ENCODE results near the gene HLA-F.

HLA-F gene

DNA sequence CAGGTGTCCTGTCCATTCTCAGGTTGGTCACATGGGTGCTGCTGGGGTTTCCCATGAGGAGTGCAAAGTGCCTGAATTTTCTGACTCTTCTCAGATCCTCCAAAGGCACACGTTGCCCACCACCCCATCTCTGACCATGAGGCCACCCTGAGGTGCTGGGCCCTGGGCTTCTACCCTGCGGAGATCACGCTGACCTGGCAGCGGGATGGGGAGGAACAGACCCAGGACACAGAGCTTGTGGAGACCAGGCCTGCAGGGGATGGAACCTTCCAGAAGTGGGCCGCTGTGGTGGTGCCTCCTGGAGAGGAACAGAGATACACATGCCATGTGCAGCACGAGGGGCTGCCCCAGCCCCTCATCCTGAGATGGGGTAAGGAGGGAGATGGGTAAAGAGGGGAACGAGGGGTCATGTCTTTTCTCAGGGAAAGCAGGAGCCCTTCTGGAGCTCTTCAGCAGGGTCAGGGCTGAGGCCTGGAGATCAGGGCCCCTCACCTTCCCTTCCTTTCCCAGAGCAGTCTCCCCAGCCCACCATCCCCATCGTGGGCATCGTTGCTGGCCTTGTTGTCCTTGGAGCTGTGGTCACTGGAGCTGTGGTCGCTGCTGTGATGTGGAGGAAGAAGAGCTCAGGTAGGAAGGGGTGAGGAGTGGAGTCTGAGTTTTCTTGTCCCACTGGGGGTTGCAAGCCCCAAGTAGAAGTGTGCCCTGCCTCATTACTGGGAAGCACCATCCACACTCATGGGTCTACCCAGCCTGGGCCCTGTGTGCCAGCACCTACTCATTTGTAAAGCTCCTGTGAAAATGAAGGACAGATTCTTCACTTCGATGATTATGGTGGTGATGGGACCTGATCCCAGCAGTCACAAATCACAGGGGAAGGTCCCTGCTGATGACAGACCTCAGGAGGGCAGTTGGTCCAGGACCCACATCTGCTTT, 2.0 kb downstream of the HLA-F start:
- DNase-seq: no peak

DNA sequence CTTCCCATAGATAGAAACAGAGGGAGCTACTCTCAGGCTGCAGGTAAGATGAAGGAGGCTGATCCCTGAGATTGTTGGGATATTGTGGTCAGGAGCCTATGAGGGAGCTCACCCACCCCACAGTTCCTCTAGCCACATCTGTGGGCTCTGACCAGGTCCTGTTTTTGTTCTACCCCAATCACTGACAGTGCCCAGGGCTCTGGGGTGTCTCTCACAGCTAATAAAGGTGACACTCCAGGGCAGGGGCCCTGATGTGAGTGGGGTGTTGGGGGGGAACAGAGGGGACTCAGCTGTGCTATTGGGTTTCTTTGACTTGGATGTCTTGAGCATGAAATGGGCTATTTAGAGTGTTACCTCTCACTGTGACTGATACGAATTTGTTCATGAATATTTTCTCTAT, 2.8 kb downstream of the HLA-F start:
- DNase-seq: no peak

DNA sequence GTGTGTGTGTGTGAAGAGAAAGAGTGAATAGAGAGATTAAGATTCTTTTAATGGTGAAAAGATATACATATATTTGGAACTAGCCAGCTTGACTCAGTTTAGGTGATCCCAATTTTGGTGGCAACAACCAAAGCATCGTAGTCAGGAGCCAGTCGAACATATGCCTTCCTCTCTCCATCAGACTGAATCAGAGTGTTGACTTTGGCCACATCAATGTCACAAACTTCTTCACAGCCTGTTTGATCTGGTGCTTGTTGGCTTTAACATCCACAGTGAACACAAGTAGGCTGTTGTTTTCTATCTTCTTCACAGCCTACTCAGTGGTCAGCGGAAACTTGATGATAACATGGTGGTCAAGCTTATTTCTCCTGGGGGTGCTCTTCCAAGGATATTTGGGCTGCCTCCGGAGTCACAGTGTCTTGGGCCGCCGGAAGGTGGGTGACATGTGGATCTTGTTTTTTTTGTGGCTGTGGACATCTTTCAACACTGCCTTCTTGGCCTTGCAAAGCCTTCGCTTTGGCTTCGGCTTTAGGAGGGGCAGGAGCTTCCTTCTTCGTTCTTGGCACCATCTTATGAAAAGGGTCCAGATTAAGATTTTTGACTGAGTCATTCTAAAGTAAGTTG, 3.4 kb downstream of the HLA-F start:
- DNase-seq: no peak

DNA sequence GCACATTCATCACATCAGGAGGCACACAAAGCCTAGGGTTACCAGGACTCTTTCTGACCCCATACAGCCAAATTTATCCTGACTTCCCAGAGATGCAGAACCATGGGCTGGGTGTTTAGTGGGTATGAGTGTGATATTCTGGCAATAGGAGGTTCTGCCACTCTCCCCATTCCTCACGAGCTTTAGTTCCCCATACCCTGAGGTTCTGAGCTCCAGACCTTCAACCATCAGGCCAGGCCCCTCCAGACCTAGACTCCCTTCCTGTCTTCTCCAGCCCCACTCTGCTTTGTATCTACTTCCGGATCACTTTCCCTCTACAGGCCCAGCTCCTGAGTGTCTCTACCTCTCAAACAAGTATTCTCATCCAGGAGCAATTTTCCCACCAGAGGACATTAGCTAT, 4.4 kb downstream of the HLA-F start:
- DNase-seq: no peak

DNA sequence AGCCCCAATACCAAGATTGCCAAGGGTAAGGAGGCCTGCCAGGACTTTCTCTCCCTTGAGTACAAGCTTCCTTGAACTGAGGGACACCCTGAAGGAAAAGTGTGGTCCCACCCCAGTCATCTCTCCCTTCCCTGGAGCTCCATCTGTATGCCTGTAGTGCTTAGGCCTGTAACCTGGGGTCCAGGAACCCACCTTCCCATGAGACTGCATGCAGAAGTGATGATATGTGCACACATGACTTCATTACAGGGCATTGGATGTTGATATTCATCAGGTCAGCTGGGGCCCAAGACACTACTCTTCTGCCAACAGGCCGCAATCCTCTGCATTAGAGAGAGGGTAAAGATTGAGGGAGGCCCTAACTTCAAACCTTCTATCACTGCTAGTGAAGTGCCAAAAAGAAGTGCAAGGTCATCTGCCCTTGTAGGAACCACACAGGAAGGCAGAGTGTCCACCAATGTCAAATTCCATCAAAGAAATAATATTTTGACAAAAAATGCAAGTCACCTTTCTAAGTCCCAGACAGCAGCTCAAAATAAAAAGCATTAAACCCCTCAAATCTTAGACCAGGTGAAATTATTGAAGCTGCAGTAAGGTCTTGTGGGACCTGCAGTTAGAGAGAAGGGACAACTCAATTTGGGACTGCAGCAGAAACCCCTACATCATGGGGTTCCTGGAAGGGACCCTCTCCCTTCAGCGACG, 5.1 kb downstream of the HLA-F start:
- no peak for DNase-seq

DNA sequence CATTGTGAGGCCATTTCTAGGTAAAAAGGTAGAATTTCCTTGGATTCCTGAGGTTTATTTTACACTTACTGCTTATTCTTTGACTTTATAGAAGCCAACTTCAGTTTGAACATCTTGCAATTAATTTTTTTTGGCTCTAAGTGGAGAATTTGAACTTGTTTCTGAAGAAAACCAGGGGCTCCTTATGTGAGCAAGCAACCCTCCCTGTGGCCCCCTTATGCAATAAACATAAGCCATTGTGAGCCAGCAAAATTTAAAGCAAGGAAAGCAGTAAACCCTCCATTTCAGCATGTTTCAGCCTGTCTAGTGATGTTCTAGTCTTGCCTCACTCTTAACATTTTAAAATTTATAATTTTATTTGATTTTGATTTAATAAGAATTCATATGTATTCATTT, 5.6 kb downstream of the HLA-F start:
- DNase-seq: no peak

DNA sequence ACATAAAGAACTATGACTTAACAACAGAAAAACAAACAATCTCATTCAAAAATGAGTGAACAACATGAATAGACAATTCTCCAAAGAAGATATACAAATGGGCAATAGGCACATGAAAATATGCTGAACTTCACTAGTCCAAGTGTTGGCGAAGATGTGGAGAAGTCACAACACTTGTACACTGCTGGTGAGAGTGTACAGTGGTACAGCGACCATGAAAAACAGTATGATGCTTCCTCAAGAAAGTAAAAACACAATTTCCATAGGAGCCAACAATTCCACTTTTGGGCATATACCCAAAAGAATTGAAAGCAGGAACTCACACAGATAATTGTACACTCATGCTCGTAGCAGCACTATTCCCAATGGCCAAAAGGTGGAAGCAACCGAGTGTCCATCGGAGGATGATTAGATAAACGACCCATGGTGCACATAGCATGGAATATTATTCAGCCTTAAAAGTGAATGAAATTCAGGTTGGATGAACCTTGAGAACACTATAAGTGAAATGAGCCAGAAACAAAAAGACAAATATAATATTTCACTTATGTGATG, 6.6 kb downstream of the HLA-F start:
- no peak for DNase-seq

DNA sequence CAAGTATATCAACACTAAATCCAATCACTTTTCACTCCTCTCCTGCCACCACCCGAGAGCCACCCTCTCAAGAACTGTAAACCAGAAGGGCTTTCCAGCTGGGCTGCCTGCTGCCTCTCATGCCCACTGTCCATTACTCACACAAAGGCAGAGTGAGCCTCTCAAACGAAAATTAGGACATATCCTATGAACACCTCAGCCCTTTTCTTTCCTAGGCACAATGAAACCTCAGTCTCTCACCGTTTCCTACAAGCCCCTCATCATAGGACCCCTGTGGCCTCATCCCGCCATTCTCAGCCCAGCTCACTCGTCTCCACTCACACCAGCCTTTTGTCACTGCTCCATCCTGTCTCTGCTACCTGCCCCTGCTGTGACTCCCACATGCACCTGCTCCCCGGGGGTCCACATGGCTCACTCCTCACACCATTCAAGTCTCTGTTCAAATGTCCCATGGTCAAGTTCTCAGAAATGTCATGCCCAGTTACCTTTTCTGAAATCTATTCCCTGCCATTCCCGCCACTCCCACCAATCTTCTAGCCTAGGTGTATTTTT, 7.4 kb downstream of the HLA-F start:
- DNase-seq: no peak

DNA sequence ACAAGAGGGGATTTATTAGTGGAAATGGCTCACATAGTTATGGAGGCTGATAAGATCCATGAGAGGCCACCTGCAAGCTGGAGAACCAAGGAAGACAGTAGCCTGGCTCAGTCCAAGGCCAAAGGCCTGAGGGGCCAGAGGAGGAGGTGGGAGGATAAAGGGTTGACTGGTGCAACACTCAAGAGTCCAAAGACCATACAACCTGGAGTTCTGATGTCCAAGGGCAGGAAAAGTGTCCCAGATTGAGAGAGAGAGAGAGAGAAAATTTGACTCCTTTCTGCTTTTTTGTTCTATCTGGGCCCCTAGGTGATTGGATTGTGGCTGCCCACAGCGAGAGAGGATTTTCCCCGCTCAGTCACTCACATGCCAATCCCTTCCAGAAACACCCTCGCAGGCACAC, 8.0 kb downstream of the HLA-F start:
- no peak for DNase-seq

DNA sequence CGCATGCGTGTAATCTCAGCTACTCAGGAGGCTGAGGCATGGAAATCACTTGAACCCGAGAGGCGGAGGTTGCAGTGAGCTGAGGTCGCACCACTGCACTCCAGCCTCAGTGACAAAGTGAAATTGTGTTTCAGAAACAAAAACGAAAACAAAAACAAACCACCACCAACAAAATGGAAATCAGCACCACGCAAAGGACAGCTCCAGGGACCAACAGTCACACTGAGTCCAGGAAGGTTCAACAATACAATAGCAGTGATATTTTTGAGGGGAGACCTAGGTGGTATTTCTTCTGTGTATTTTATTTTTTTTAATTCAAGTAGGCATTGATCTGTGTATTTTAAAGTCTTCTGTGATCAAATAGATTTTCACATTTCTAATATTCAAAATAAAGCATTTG, 9.8 kb downstream of the HLA-F start:
- no peak for DNase-seq

DNA sequence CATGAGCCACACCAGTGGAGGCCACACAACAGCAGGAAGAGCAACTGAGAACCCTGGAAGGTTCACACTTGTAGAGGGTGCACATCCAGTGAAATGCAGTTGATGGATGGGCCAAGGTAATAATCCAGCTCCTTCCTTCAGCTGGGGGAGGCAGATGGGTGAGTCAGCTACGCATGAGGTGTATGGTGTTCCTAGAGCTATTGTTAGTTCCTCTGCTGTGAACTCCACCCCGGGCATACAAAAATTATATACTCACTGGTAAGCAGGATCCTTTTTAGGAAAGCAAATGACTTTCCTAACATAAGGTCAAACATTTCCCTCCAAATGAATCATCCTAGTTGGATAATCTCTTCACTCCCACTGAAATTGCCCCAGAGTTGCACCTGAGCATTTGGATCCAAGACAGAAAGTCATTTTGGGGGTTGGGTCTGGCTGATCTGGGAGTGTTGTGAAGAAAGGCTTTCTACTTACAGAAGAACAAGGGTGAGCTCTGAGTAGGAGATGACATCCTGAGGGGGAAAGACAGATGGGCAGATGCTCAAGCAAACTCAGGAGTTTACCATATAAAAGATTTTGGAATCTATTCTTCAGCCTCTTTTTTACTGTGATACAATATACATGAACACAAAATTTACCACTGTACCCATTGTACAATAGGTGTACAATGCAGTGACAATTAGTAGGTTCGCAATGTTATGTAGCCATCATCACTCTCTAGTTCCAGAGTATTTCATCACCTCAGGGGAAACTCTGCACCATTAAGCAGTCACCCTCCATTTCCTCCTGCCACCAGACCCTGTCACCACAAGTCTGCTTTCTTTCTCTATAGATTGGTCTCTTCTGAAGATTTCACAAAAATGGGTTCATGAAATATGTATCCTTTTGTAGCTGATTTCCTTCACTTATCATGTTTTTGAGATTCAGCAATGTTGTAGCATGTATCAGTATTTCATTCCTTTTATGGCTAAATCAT, 11.1 kb downstream of the HLA-F start:
- DNase-seq: no peak

DNA sequence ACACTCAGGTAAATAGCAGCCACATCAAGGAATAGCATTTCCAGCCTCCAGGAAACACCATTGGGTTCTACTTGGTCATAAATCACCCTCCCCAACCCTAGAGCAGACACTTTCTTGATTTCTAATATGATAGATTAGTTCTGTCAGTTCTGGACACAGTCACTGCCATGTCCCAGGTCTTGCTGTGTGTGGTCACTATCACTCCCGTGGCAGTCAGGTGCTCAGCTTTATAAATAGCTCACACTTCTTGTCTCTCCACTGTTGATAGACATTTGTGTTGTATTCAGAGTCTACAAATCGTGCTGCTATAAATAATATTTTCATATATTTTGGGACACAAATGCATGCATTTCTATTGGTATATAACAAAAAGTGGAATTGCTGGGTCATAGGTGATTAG, 13.3 kb downstream of the HLA-F start:
- no peak for DNase-seq

DNA sequence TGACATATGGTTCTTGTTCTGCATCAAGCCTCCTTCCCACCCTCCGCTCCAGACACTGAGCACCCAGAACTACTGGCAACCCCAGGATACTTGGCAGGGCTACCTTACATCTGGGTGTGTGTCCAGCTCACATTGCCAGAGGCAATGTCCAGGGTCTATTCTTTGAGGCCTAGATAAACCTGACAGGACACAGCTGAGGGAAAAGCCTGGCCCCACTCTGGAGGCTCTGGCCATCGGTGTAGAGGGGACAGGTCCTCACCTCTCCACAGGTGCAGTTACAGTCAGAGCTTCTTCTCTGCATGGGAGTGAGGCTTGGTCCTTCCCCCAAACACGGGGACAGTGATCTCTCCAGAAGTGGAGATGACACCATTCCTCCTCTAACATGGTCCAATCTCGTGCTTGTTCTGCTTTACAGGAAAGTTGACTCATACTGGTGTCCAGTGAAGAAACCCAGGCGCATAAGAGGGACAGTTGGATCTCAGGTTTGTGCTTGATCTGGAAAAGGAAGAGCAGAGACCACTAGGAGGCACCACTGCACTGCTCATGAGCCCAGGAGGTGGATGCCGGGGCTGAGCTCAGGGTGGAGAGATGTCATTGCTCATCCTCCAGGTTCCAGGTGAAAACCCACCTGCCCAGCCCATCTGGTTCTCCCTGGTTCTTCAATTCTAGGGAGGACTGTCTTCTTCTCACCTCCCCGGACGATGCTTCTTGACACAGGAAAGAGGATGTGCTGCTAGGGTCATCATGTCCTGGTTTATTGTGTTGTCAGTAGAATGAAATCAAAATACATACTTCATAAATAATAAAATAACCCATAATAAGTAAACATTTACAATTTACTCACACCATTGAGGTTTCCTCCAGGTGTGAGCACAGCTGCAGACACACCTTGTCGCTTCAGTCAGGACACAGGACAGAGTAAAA, 14.7 kb downstream of the HLA-F start:
- no peak for DNase-seq

DNA sequence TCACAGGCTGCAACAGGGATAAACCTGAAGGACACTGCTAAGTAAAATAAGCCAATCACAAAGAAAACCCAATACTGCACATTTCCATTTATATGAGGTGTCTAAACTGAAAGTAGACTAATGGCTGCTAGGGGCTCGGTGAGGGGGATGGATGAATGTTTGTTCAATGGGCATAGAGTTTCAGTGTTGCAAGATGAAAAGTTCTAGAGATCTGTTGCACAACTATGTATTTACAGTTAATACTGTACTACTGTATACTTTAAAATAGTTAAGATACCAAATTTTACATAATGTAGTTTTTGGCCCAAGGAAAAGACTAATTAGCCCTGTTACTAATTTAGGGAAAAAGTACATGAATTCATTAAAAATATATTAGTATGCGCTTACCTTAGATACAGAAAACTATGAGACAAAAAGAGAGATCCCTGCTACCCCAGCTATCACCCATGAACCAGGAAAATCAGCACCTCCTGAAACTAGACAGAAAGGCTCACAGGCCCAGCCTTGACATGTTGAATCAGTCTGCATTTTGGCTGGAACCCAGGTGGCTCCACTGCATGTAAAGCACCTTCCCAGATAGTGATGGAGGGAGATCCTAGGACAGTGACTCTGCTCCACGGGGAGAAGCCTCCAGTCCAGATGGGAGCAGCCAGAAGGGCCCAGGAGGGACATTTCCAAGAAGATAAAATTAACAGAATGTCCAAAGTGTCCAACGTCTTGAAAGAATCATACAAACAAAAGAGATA, 16.1 kb downstream of the HLA-F start:
- DNase-seq: no peak

DNA sequence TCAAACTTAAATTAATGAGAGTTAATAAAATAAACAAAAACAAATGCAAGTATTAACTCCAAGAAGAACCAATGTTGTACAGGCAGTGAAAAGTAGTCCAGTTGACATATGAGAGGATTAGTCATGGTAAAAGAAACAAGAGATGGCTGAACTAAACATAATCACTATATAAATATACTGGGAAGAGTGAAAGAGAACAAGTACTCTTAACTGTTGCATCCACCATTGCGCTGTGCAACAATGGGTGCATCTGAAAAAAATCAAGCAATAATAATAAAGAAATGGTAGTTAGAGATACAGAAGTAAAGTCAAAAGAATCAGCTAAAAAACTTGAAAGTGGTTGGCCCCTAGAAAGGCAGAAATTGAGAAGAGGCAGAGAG, 16.6 kb downstream of the HLA-F start:
- DNase-seq: no peak

DNA sequence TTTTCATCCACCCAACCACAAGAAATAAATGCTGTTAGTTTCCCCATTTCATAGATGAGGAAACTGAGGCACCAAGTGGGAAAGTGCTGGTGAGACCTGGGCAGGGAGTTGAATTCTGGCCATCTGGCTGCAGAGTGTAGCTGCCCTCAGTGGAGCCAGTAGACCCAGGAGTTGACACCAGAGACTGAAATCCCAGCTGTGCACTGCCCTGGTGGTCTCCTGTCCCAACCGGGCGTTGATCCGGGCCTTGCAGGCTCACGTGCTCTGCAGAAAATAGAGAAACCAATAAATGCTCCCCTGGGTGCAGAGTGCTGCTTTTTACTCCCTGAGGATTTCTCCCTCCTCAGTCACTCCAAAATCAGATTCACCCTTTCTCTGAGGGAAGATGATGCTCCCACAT, 18.4 kb downstream of the HLA-F start:
- DNase-seq: no peak

DNA sequence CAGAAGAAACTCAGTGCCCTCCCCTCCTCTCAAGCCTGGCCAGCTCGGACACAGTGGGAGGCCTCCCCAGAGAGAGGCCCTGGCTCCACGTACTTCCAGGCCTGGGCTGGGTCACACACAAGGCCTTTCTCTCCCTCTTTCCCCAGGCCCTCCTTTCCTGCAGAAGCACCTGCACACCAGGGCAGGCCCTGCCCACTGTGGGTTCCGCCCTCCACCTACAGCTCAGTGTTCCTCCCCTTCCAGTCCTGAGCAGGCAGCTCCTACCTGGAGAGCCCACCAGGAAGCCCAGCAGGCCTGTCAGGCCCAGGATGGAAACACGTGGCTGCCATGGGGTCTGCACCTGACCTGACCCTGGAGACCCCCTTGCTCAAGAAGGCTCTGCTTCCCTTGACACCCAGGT, 18.9 kb downstream of the HLA-F start:
- no peak for DNase-seq

DNA sequence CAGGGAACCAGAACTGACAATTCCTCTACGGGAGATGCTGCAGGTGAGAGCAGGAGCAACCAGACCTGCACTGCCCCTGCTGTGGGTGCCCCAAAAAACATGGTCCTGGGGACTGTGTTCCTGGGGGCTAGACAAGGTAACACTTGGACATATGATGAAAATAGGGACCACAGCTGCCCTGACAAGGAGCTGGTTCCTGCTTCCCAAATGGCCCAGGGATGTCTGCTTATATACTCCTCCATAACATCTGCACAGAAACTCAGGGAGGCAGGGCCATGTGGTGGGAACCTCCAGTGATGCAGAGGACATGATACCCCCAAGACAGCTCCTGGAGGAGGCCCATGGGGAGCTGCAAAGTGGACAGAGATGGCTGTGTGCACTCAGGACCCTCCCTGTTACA, 19.8 kb downstream of the HLA-F start:
- no peak for DNase-seq

DNA sequence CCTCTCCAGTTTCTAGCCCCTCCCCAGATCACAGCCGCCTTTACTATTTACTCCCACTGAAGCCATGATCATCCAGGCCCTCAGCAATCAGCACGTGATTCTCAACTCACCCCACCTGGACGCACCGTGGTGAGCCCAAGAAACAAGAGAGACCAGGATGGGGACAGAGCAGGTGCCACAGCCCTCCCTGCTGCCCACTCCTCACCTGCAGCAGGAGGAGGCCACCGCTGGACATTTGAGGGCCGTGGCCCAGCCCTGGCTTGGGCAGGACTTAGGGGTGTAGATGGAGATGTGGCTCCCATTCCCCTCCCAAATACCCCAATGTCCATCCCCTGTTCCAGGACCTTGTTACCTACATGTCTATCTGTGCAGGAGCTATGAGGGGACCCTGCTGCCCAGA, 20.3 kb downstream of the HLA-F start:
- DNase-seq: no peak

DNA sequence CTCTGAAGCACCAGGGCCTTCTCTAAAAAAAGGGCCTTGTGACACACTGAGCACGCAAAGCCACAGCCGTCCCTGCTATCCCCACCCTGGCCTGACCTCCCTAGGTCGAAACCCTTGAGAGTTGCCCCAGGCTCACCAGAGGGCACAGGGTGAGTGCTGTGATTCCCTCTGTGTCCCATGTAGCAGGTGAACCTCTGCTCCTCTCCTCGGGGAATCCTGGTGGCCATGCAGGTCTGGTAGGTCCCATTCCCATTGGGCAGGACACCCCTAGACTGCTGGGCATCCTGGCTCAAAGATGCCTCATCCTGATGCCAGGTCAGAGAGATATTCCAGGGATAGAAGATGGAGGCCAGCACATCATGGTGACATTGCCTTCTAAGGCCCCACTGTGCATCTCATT, 20.9 kb downstream of the HLA-F start:
- no peak for DNase-seq
